HEK293T (cell line): ENCODE results near the gene JAG2.

Source experiments
- ARNT ChIP-seq: fragments of 450-650 bp; IDR thresholded peaks from 2 replicates; pipeline ENCODE4 v1.6.1; 2017; ENCODE audit warnings: mild to moderate bottlenecking
- BHLHE40 ChIP-seq: fragments of 450-650 bp; IDR thresholded peaks from 2 replicates; pipeline ENCODE4 v1.6.1; 2016; ENCODE audit warnings: mild to moderate bottlenecking, moderate library complexity, borderline replicate concordance
- FOXK2 ChIP-seq: fragments of 450-650 bp; IDR thresholded peaks from 2 replicates; pipeline ENCODE4 v1.6.1; 2016; ENCODE audit warnings: mild to moderate bottlenecking
- NFRKB ChIP-seq: fragments of 450-650 bp; IDR thresholded peaks from 2 replicates; pipeline ENCODE4 v1.6.1; 2016; ENCODE audit warnings: mild to moderate bottlenecking, moderate library complexity
- TARDBP ChIP-seq: fragments of 450-650 bp; IDR thresholded peaks from 2 replicates; pipeline ENCODE4 v1.6.1; 2016
- ZNF384 ChIP-seq: fragments of 450-650 bp; IDR thresholded peaks from 2 replicates; pipeline ENCODE4 v1.6.1; 2016

GRCh38 chr14:105155681-105156413 lies 12.7 kb downstream of the JAG2 start:
- TF ChIP-seq ARNT (no peak), TARDBP (no peak), NFRKB (no peak), BHLHE40 (no peak), ZNF384 (no peak), FOXK2 (no peak)
